H1 (cell line): ENCODE data around the gene SCO1. TPM values are rescaled to one million over a fixed set of nuclear protein-coding genes. Genes with fewer than 3 reads are reported as not detected.

Experiments used
- CTCF ChIA-PET: fragments of 300-600 bp; sonication (Branson Sonifier 250); formaldehyde crosslinking; loops from one replicate; lab custom pipeline; 2021; ENCODE audit not compliant: partially characterized antibody; lab: Charles Lee
- POLR2A ChIA-PET: fragments of 300-600 bp; sonication (Branson Sonifier 250); formaldehyde crosslinking; loops from one replicate; lab custom pipeline; 2021; ENCODE audit warnings: inconsistent platforms; ENCODE audit not compliant: partially characterized antibody; lab: Charles Lee
- DNase-seq, 2 experiments: peaks; one replicate each; pipeline versions ENCODE4 v3.0.0 to v3.0.0-alpha.2; 2010 to 2022; ENCODE audit warnings: low spot score in 2 of 2, low read depth in 1 of 2, mixed read lengths in 1 of 2
- FAIRE-seq: peaks from 2 replicates; lab custom pipeline; 2011; peaks lifted over from hg19 to GRCh38; lab: Jason Lieb, UNC
- H2AFZ ChIP-seq: 2 replicates; pipeline ENCODE4 v1.8.1; 2012; ENCODE audit warnings: low read length, inconsistent platforms
- H2AK5ac ChIP-seq: 2 replicates; pipeline ENCODE4 v1.6.1; 2013; ENCODE audit warnings: low read depth, low read length
- H2BK120ac ChIP-seq: replicated peaks from 2 replicates; pipeline ENCODE3; 2013; ENCODE audit warnings: low read depth, low read length, inconsistent platforms
- H2BK12ac ChIP-seq: 2 replicates; pipeline ENCODE4 v1.6.1; 2013; ENCODE audit warnings: low read depth, low read length
- H2BK15ac ChIP-seq: 2 replicates; pipeline ENCODE4 v1.6.1; 2013; ENCODE audit warnings: low read length
- H2BK20ac ChIP-seq: 2 replicates; pipeline ENCODE4 v1.6.1; 2013; ENCODE audit warnings: low read length
- H2BK5ac ChIP-seq: 2 replicates; pipeline ENCODE4 v1.6.1; 2013; ENCODE audit warnings: low read depth, low read length
- H3K14ac ChIP-seq: 2 replicates; pipeline ENCODE4 v1.6.1; 2013; ENCODE audit warnings: inconsistent platforms; ENCODE audit not compliant: insufficient read length
- H3K18ac ChIP-seq: 2 replicates; pipeline ENCODE4 v1.6.1; 2013; ENCODE audit warnings: low read length; ENCODE audit errors: extremely low read depth
- H3K23ac ChIP-seq: 2 replicates; pipeline ENCODE4 v1.6.1; 2013; ENCODE audit warnings: inconsistent platforms; ENCODE audit not compliant: insufficient read length
- H3K23me2 ChIP-seq: 2 replicates; pipeline ENCODE4 v1.6.1; 2013; ENCODE audit warnings: low read depth, low read length
- H3K27ac ChIP-seq: 2 replicates; pipeline ENCODE4 v1.6.1; 2011; ENCODE audit warnings: low read depth, low read length, inconsistent platforms
- H3K27me3 ChIP-seq, 4 experiments: replicated peaks in 1 of 4; 1 replicate in 1 of 4; 2 replicates in 3 of 4; pipeline versions ENCODE4 v1.6.1 to v1.8.1; 2011 to 2013; ENCODE audit warnings: low read length in 3 of 4, mild to moderate bottlenecking in 3 of 4, inconsistent platforms in 2 of 4, mixed read lengths in 2 of 4, moderate library complexity in 1 of 4; ENCODE audit not compliant: control insufficient read depth in 3 of 4, insufficient read depth in 3 of 4; ENCODE audit errors: extremely low read depth in 1 of 4
- H3K36me3 ChIP-seq, 4 experiments: 2 replicates each; pipeline versions ENCODE4 v1.6.1 to v1.8.1; 2011 to 2013; ENCODE audit warnings: mild to moderate bottlenecking in 4 of 4, low read length in 3 of 4, moderate library complexity in 2 of 4, control low read depth in 1 of 4, inconsistent platforms in 1 of 4; ENCODE audit not compliant: insufficient read depth in 4 of 4, control insufficient read depth in 2 of 4
- H3K4ac ChIP-seq: replicated peaks from 2 replicates; pipeline ENCODE3; 2013; ENCODE audit warnings: low read length, low read depth, mixed read lengths, inconsistent platforms; ENCODE audit not compliant: insufficient read length
- H3K4me1 ChIP-seq, 4 experiments: replicated peaks in 1 of 4; 1 replicate in 1 of 4; 2 replicates in 3 of 4; pipeline versions ENCODE4 v1.6.1 to v1.8.1; 2011 to 2013; ENCODE audit warnings: low read length in 3 of 4, inconsistent platforms in 2 of 4, mixed read lengths in 1 of 4; ENCODE audit not compliant: insufficient read depth in 4 of 4, control insufficient read depth in 3 of 4
- H3K4me2 ChIP-seq, 2 experiments: 2 replicates each; pipeline versions ENCODE4 v1.6.1 to v1.8.1; 2011 to 2013; ENCODE audit warnings: low read depth in 2 of 2, low read length in 2 of 2, control low read depth in 1 of 2, inconsistent platforms in 1 of 2, mild to moderate bottlenecking in 1 of 2; ENCODE audit not compliant: insufficient read depth in 1 of 2
- H3K4me3 ChIP-seq, 4 experiments: fragments of 200-600, 300-600 bp in 1 of 4; sonication (generic), shearing (Covaris generic), sonication (Bioruptor Twin) in 1 of 4; 2 replicates each; pipeline versions ENCODE4 v1.5.1 to v1.8.1; 2011 to 2016; ENCODE audit warnings: low read length in 4 of 4, low read depth in 3 of 4, control low read depth in 2 of 4, inconsistent platforms in 2 of 4, mild to moderate bottlenecking in 2 of 4, mixed read lengths in 1 of 4, moderate library complexity in 1 of 4; ENCODE audit not compliant: insufficient read depth in 2 of 4; ENCODE audit errors: extremely low read depth in 1 of 4
- H3K56ac ChIP-seq: replicated peaks from 2 replicates; pipeline ENCODE3; 2013; ENCODE audit warnings: low read depth, mild to moderate bottlenecking, mixed read lengths, low read length, inconsistent platforms; ENCODE audit not compliant: insufficient read length
- H3K79me1 ChIP-seq: 2 replicates; pipeline ENCODE4 v1.6.1; 2013; ENCODE audit warnings: low read depth, low read length, control low read depth
- H3K79me2 ChIP-seq, 2 experiments: 2 replicates each; pipeline versions ENCODE4 v1.6.1 to v1.8.1; 2012 to 2013; ENCODE audit warnings: low read length in 2 of 2, mild to moderate bottlenecking in 2 of 2, inconsistent platforms in 1 of 2; ENCODE audit not compliant: insufficient read depth in 2 of 2, control insufficient read depth in 1 of 2
- H3K9ac ChIP-seq, 4 experiments: replicated peaks in 1 of 4; 1 replicate in 1 of 4; 2 replicates in 3 of 4; pipeline versions ENCODE4 v1.6.1 to v1.8.1; 2011 to 2013; ENCODE audit warnings: low read depth in 3 of 4, low read length in 3 of 4, control low read depth in 2 of 4, mild to moderate bottlenecking in 2 of 4, moderate library complexity in 2 of 4, inconsistent platforms in 1 of 4; ENCODE audit errors: extremely low read depth in 1 of 4
- H3K9me3 ChIP-seq, 2 experiments: 2 replicates each; pipeline versions ENCODE4 v1.6.1 to v1.8.1; 2012 to 2013; ENCODE audit warnings: mild to moderate bottlenecking in 2 of 2, moderate library complexity in 2 of 2, control low read depth in 1 of 2, inconsistent platforms in 1 of 2, low read depth in 1 of 2, low read length in 1 of 2, mixed read lengths in 1 of 2; ENCODE audit not compliant: insufficient read depth in 2 of 2
- H4K20me1 ChIP-seq, 2 experiments: replicated peaks in 1 of 2; 2 replicates each; pipeline versions ENCODE3 to v1.8.1; 2011 to 2013; ENCODE audit warnings: inconsistent platforms in 2 of 2, low read length in 2 of 2, mild to moderate bottlenecking in 1 of 2; ENCODE audit not compliant: insufficient read depth in 2 of 2, control insufficient read depth in 1 of 2
- H4K5ac ChIP-seq: 2 replicates; pipeline ENCODE4 v1.6.1; 2013; ENCODE audit warnings: low read length, low read depth, mixed read lengths, inconsistent platforms; ENCODE audit not compliant: insufficient read length
- H4K8ac ChIP-seq: 2 replicates; pipeline ENCODE4 v1.8.0; 2013; ENCODE audit warnings: mild to moderate bottlenecking, moderate library complexity, low read length, inconsistent platforms; ENCODE audit not compliant: insufficient read depth; ENCODE audit errors: extremely low read depth
- H4K91ac ChIP-seq: replicated peaks from 2 replicates; pipeline ENCODE3; 2013; ENCODE audit warnings: low read length, mixed read lengths, inconsistent platforms; ENCODE audit not compliant: insufficient read length
- ATF2 ChIP-seq: IDR thresholded peaks from 2 replicates; pipeline ENCODE4 v1.6.1; 2012; ENCODE audit warnings: low read length, inconsistent platforms
- CBX5 ChIP-seq: fragments of 300-800, 300-1000 bp; sonication (generic); IDR thresholded peaks from 2 replicates; pipeline ENCODE4 v1.7.1; 2016; ENCODE audit warnings: antibody characterized with exemption, low read length, low read depth
- FOSL1 ChIP-seq: IDR thresholded peaks from 2 replicates; pipeline ENCODE4 v1.6.1; 2011; ENCODE audit warnings: mild to moderate bottlenecking, low read depth, low read length, moderate library complexity; ENCODE audit not compliant: insufficient read depth
- POLR2AphosphoS5 ChIP-seq: IDR thresholded peaks from 2 replicates; pipeline ENCODE4 v1.6.1; 2011; ENCODE audit warnings: low read depth, low read length
- SAP30 ChIP-seq: fragments of 300-600 bp; sonication (generic); IDR thresholded peaks from 2 replicates; pipeline ENCODE4 v1.7.1; 2012; ENCODE audit warnings: low read length, moderate library complexity, mild to moderate bottlenecking, inconsistent platforms; ENCODE audit not compliant: insufficient read depth, insufficient replicate concordance
- TAF1 ChIP-seq: IDR thresholded peaks from 2 replicates; pipeline ENCODE4 v1.6.1; 2011; ENCODE audit warnings: mild to moderate bottlenecking, low read depth, low read length
- ZNF274 ChIP-seq: IDR thresholded peaks from 2 replicates; pipeline ENCODE4 v1.7.0; 2012; ENCODE audit warnings: low read length, borderline replicate concordance; ENCODE audit errors: extremely low read depth
- WGBS, 2 experiments: shearing (Covaris generic) in 1 of 2; methylation state at CpG; one replicate each; pipeline versions ENCODE4 v1.1.6 to v1.1.7; 2013 to 2015; ENCODE audit warnings: low lambda C conversion rate in 2 of 2, mixed read lengths in 2 of 2, inconsistent platforms in 1 of 2, low coverage in 1 of 2, missing lambda C conversion rate in 1 of 2; ENCODE audit not compliant: insufficient replicate concordance in 2 of 2, insufficient coverage in 1 of 2, insufficient read length in 1 of 2; ENCODE audit errors: extremely low coverage in 1 of 2, missing lambda C conversion rate in 1 of 2; 5-methylcytosine and 5-hydroxymethylcytosine counted together
- polyA plus RNA-seq, 7 experiments: library from polyadenylated mRNA; depleted of rRNA in 3 of 7; stranded (reverse) in 5 of 7; unstranded in 2 of 7; fragments of >200 nt in 5 of 7; fragments of 200-250 nt in 2 of 7; gene quantifications; 1 replicate in 5 of 7; 2 replicates in 1 of 7; 4 replicates in 1 of 7; pipeline versions ENCODE4 v1.2.1 to v1.2.3, GENCODE V29; 2011 to 2013; ENCODE audit warnings: missing spikeins in 2 of 7, mixed read lengths in 2 of 7
- total RNA-seq: library from RNA; stranded (reverse); fragmentation: NEBNext Ultra II Directional; extraction: Animal tissue kit (Norgen Biotek cat#: 25700); gene quantifications from 2 replicates; pipeline ENCODE4 v1.2.1, GENCODE V29; 2021

SCO1 gene
- total and polyA plus RNA-seq, 2 of the 8 experiments (the other 6 are each of a cell fraction or from before 2014, with no cell fraction given): 18.7 to 61.8 TPM

GRCh38 chr17:10745231-10745630 is 47.9 kb upstream of the SCO1 start:
- no peak overlapping the region for H4K5ac ChIP-seq
- H3K36me3 ChIP-seq: no peaks in the 10 kb centered on the region
- no peak overlapping the region for H3K18ac ChIP-seq
- H4K20me1 ChIP-seq: no peaks in the 10 kb centered on the region
- H3K56ac ChIP-seq: no peak overlapping the region
- H3K27ac ChIP-seq: no peak overlapping the region
- H2BK20ac ChIP-seq: no peak overlapping the region
- no peaks in the 10 kb centered on the region for H3K79me1 ChIP-seq
- H3K9me3 ChIP-seq: no peaks in the 10 kb centered on the region
- H3K9ac ChIP-seq: no peak overlapping the region
- H2BK5ac ChIP-seq: no peak overlapping the region
- ChIA-PET POLR2A (no interaction called here), CTCF (no interaction called here)
- H3K14ac ChIP-seq: no peak overlapping the region
- H2BK12ac ChIP-seq: no peak overlapping the region
- no peak overlapping the region for H2AFZ ChIP-seq
- H3K23me2 ChIP-seq: no peaks in the 10 kb centered on the region
- H3K4me2 ChIP-seq: no peak overlapping the region
- WGBS, 2 experiments: 73% methylated on average over 6 of the region's 6 CpGs; no CpG with 5 or more reads in 1 of the 2 experiments
- H3K27me3 ChIP-seq: no peaks in the 10 kb centered on the region
- no peak overlapping the region for H3K4me3 ChIP-seq
- no peaks in the 10 kb centered on the region for H3K79me2 ChIP-seq
- no peak overlapping the region for H2BK15ac ChIP-seq
- no peak for TF ChIP-seq ATF2
- TF ChIP-seq CBX5: no peak
- TF ChIP-seq ZNF274: no peak
- TF ChIP-seq FOSL1: no peak
- no peak for TF ChIP-seq TAF1
- TF ChIP-seq POLR2AphosphoS5: no peak
- TF ChIP-seq SAP30: no peak
- H3K4me1 ChIP-seq: peaks cover 0 to 5% (median 2%) of the 10 kb centered on the region in 4 experiments; a peak in 3 of 7 replicates
- H2AK5ac ChIP-seq: no peak overlapping the region
- no peak overlapping the region for H3K23ac ChIP-seq
- DNase-seq: no peak
- no peak overlapping the region for H4K8ac ChIP-seq
- H3K4ac ChIP-seq: no peak overlapping the region
- no peak for FAIRE-seq
- no peak overlapping the region for H2BK120ac ChIP-seq
- no peak overlapping the region for H4K91ac ChIP-seq
